Fibroblast of villous mesenchyme (primary cell): ENCODE measurements around the gene SLC49A4. TPM values are rescaled to one million over a fixed set of nuclear protein-coding genes. Genes with fewer than 3 reads are reported as not detected.

Experiments
- DNase-seq: peaks from one replicate; pipeline ENCODE4 v3.0.0-alpha.2; 2010; ENCODE audit warnings: low read depth
- H3K4me3 ChIP-seq: 2 replicates; pipeline ENCODE4 v1.5.1; 2011; ENCODE audit warnings: low read depth, mild to moderate bottlenecking, low read length
- CTCF ChIP-seq: IDR thresholded peaks from 2 replicates; pipeline ENCODE4 v1.5.1; 2012; ENCODE audit warnings: low read depth, mild to moderate bottlenecking, low read length; ENCODE audit not compliant: insufficient read depth
- total RNA-seq: library from RNA; depleted of rRNA; stranded (reverse); fragments of >200 nt; gene quantifications from 2 replicates; pipeline ENCODE4 v1.2.3, GENCODE V29; 2012

The SLC49A4 gene
- total RNA-seq, 1 donor = 40.2 TPM

DNA sequence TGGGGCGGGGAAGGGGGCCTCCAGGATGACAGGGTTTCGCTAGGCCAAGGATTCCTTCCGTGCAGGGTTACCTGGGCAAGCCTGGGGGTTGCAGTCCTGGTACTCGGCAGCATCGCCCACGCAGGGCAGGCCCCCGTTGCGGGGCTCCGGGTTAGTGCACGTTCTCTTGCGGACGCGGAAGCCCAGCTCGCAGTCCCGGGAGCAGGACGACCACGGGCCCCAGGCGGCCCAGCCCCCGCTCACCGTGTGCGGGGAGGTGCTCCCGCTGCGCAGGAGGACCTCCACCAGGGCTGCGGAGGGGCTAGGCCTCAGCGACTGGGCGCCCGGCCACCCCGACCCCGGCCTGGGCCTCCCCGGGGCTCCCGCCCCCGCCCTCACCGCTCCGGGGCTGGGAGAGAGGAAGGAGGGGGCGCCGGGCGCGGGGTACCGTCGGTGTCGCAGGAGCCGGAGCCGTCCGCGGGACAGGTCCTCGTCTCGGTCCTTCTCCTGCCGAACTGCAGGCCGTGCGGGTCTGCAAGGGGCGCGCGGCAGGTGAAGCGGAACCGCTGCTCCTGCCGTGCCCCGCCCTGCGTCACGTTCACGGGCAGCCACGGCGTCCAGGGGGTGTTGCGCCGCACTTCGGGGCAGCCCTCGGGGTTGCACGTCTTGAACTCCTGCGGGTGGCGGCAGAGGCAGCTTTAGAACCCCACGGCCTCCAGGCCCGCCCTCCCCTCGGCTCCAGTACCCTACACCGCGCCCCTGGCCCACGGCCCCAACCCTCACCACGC, 118.1 kb downstream of the SLC49A4 start:
- no peak for DNase-seq
- TF ChIP-seq CTCF = no peak
- no peak overlapping the region for H3K4me3 ChIP-seq

GRCh38 chr3:122913539-122914100, 118.8 kb downstream of the SLC49A4 start:
- DNase-seq = no peak
- TF ChIP-seq CTCF = no peak
- no peak overlapping the region for H3K4me3 ChIP-seq

- no peak for DNase-seq
- no peak for TF ChIP-seq CTCF
- H3K4me3 ChIP-seq = no peak overlapping the region
Measured at GRCh38 chr3:122915300-122916055, 120.6 kb downstream of the SLC49A4 start.

DNA sequence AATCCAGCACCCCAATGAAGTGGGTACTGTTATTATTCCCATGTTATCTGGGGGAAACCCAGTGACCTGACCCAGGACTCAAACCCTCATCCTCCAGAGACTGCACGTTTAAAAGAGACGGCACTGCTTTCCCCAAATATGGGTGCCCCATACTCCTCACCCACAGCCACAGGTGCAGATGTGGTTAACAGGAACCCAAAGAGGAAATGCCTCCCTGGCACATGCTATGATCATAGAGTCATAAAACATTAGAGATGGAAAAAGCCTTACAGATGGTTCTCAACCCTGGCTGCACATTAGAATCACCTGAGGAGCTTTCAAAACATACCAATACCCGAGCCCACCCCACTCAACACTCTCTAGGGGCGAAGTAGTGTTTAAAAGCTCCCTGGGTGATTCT, 121.2 kb downstream of the SLC49A4 start:
- DNase-seq = no peak
- no peak overlapping the region for H3K4me3 ChIP-seq
- no peak for TF ChIP-seq CTCF

DNA sequence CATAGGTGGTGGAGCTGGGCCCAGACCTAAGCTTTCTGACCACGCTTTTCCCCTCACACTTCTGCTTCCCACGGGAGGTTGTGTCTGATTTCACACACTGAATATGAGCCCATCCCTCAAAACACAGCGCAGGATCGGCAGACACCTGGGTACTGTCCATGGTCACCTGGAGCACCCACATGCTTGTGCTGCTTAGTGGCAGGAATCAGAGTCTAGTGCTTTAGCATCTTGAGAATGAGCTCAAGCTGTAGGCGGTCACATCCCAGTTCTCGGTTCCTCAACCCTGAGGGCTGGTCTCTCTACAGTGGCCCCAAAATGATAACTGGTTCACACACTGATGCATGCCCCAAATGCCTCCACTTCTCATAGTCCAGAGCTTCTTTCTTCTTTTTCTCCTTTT, 121.7 kb downstream of the SLC49A4 start:
- DNase-seq = no peak
- no peak for TF ChIP-seq CTCF

GRCh38 chr3:122917412-122917811, 122.5 kb downstream of the SLC49A4 start:
- no peak for TF ChIP-seq CTCF
- no peak for DNase-seq
- H3K4me3 ChIP-seq = no peak overlapping the region

More for the DNA sequence above, 121.7 kb downstream of the SLC49A4 start:
- H3K4me3 ChIP-seq = no peak overlapping the region
